H1 (cell line): Measurements from ENCODE around the gene MTERF1. TPM values are rescaled to one million over a fixed set of nuclear protein-coding genes. Genes with fewer than 3 reads are reported as not detected.

Experiments
- CTCF ChIA-PET: fragments of 300-600 bp; sonication (Branson Sonifier 250); formaldehyde crosslinking; loops from one replicate; lab custom pipeline; 2021; ENCODE audit not compliant: partially characterized antibody; lab: Charles Lee
- POLR2A ChIA-PET: fragments of 300-600 bp; sonication (Branson Sonifier 250); formaldehyde crosslinking; loops from one replicate; lab custom pipeline; 2021; ENCODE audit warnings: inconsistent platforms; ENCODE audit not compliant: partially characterized antibody; lab: Charles Lee
- DNase-seq, 2 experiments: peaks; one replicate each; pipeline versions ENCODE4 v3.0.0 to v3.0.0-alpha.2; 2010 to 2022; ENCODE audit warnings: low spot score in 2 of 2, low read depth in 1 of 2, mixed read lengths in 1 of 2
- FAIRE-seq: peaks from 2 replicates; lab custom pipeline; 2011; peaks lifted over from hg19 to GRCh38; lab: Jason Lieb, UNC
- H2AFZ ChIP-seq: 2 replicates; pipeline ENCODE4 v1.8.1; 2012; ENCODE audit warnings: low read length, inconsistent platforms
- H2AK5ac ChIP-seq: 2 replicates; pipeline ENCODE4 v1.6.1; 2013; ENCODE audit warnings: low read depth, low read length
- H2BK120ac ChIP-seq: replicated peaks from 2 replicates; pipeline ENCODE3; 2013; ENCODE audit warnings: low read depth, low read length, inconsistent platforms
- H2BK12ac ChIP-seq: 2 replicates; pipeline ENCODE4 v1.6.1; 2013; ENCODE audit warnings: low read depth, low read length
- H2BK15ac ChIP-seq: 2 replicates; pipeline ENCODE4 v1.6.1; 2013; ENCODE audit warnings: low read length
- H2BK20ac ChIP-seq: 2 replicates; pipeline ENCODE4 v1.6.1; 2013; ENCODE audit warnings: low read length
- H2BK5ac ChIP-seq: 2 replicates; pipeline ENCODE4 v1.6.1; 2013; ENCODE audit warnings: low read depth, low read length
- H3K14ac ChIP-seq: 2 replicates; pipeline ENCODE4 v1.6.1; 2013; ENCODE audit warnings: inconsistent platforms; ENCODE audit not compliant: insufficient read length
- H3K18ac ChIP-seq: 2 replicates; pipeline ENCODE4 v1.6.1; 2013; ENCODE audit warnings: low read length; ENCODE audit errors: extremely low read depth
- H3K23ac ChIP-seq: 2 replicates; pipeline ENCODE4 v1.6.1; 2013; ENCODE audit warnings: inconsistent platforms; ENCODE audit not compliant: insufficient read length
- H3K23me2 ChIP-seq: 2 replicates; pipeline ENCODE4 v1.6.1; 2013; ENCODE audit warnings: low read depth, low read length
- H3K27ac ChIP-seq: 2 replicates; pipeline ENCODE4 v1.6.1; 2011; ENCODE audit warnings: low read depth, low read length, inconsistent platforms
- H3K27me3 ChIP-seq, 4 experiments: replicated peaks in 1 of 4; 1 replicate in 1 of 4; 2 replicates in 3 of 4; pipeline versions ENCODE4 v1.6.1 to v1.8.1; 2011 to 2013; ENCODE audit warnings: low read length in 3 of 4, mild to moderate bottlenecking in 3 of 4, inconsistent platforms in 2 of 4, mixed read lengths in 2 of 4, moderate library complexity in 1 of 4; ENCODE audit not compliant: control insufficient read depth in 3 of 4, insufficient read depth in 3 of 4; ENCODE audit errors: extremely low read depth in 1 of 4
- H3K36me3 ChIP-seq, 4 experiments: 2 replicates each; pipeline versions ENCODE4 v1.6.1 to v1.8.1; 2011 to 2013; ENCODE audit warnings: mild to moderate bottlenecking in 4 of 4, low read length in 3 of 4, moderate library complexity in 2 of 4, control low read depth in 1 of 4, inconsistent platforms in 1 of 4; ENCODE audit not compliant: insufficient read depth in 4 of 4, control insufficient read depth in 2 of 4
- H3K4ac ChIP-seq: replicated peaks from 2 replicates; pipeline ENCODE3; 2013; ENCODE audit warnings: low read length, low read depth, mixed read lengths, inconsistent platforms; ENCODE audit not compliant: insufficient read length
- H3K4me1 ChIP-seq, 4 experiments: replicated peaks in 1 of 4; 1 replicate in 1 of 4; 2 replicates in 3 of 4; pipeline versions ENCODE4 v1.6.1 to v1.8.1; 2011 to 2013; ENCODE audit warnings: low read length in 3 of 4, inconsistent platforms in 2 of 4, mixed read lengths in 1 of 4; ENCODE audit not compliant: insufficient read depth in 4 of 4, control insufficient read depth in 3 of 4
- H3K4me2 ChIP-seq, 2 experiments: 2 replicates each; pipeline versions ENCODE4 v1.6.1 to v1.8.1; 2011 to 2013; ENCODE audit warnings: low read depth in 2 of 2, low read length in 2 of 2, control low read depth in 1 of 2, inconsistent platforms in 1 of 2, mild to moderate bottlenecking in 1 of 2; ENCODE audit not compliant: insufficient read depth in 1 of 2
- H3K4me3 ChIP-seq, 4 experiments: fragments of 200-600, 300-600 bp in 1 of 4; sonication (generic), shearing (Covaris generic), sonication (Bioruptor Twin) in 1 of 4; 2 replicates each; pipeline versions ENCODE4 v1.5.1 to v1.8.1; 2011 to 2016; ENCODE audit warnings: low read length in 4 of 4, low read depth in 3 of 4, control low read depth in 2 of 4, inconsistent platforms in 2 of 4, mild to moderate bottlenecking in 2 of 4, mixed read lengths in 1 of 4, moderate library complexity in 1 of 4; ENCODE audit not compliant: insufficient read depth in 2 of 4; ENCODE audit errors: extremely low read depth in 1 of 4
- H3K56ac ChIP-seq: replicated peaks from 2 replicates; pipeline ENCODE3; 2013; ENCODE audit warnings: low read depth, mild to moderate bottlenecking, mixed read lengths, low read length, inconsistent platforms; ENCODE audit not compliant: insufficient read length
- H3K79me1 ChIP-seq: 2 replicates; pipeline ENCODE4 v1.6.1; 2013; ENCODE audit warnings: low read depth, low read length, control low read depth
- H3K79me2 ChIP-seq, 2 experiments: 2 replicates each; pipeline versions ENCODE4 v1.6.1 to v1.8.1; 2012 to 2013; ENCODE audit warnings: low read length in 2 of 2, mild to moderate bottlenecking in 2 of 2, inconsistent platforms in 1 of 2; ENCODE audit not compliant: insufficient read depth in 2 of 2, control insufficient read depth in 1 of 2
- H3K9ac ChIP-seq, 4 experiments: replicated peaks in 1 of 4; 1 replicate in 1 of 4; 2 replicates in 3 of 4; pipeline versions ENCODE4 v1.6.1 to v1.8.1; 2011 to 2013; ENCODE audit warnings: low read depth in 3 of 4, low read length in 3 of 4, control low read depth in 2 of 4, mild to moderate bottlenecking in 2 of 4, moderate library complexity in 2 of 4, inconsistent platforms in 1 of 4; ENCODE audit errors: extremely low read depth in 1 of 4
- H3K9me3 ChIP-seq, 2 experiments: 2 replicates each; pipeline versions ENCODE4 v1.6.1 to v1.8.1; 2012 to 2013; ENCODE audit warnings: mild to moderate bottlenecking in 2 of 2, moderate library complexity in 2 of 2, control low read depth in 1 of 2, inconsistent platforms in 1 of 2, low read depth in 1 of 2, low read length in 1 of 2, mixed read lengths in 1 of 2; ENCODE audit not compliant: insufficient read depth in 2 of 2
- H4K20me1 ChIP-seq, 2 experiments: replicated peaks in 1 of 2; 2 replicates each; pipeline versions ENCODE3 to v1.8.1; 2011 to 2013; ENCODE audit warnings: inconsistent platforms in 2 of 2, low read length in 2 of 2, mild to moderate bottlenecking in 1 of 2; ENCODE audit not compliant: insufficient read depth in 2 of 2, control insufficient read depth in 1 of 2
- H4K5ac ChIP-seq: 2 replicates; pipeline ENCODE4 v1.6.1; 2013; ENCODE audit warnings: low read length, low read depth, mixed read lengths, inconsistent platforms; ENCODE audit not compliant: insufficient read length
- H4K8ac ChIP-seq: 2 replicates; pipeline ENCODE4 v1.8.0; 2013; ENCODE audit warnings: mild to moderate bottlenecking, moderate library complexity, low read length, inconsistent platforms; ENCODE audit not compliant: insufficient read depth; ENCODE audit errors: extremely low read depth
- H4K91ac ChIP-seq: replicated peaks from 2 replicates; pipeline ENCODE3; 2013; ENCODE audit warnings: low read length, mixed read lengths, inconsistent platforms; ENCODE audit not compliant: insufficient read length
- CEBPB ChIP-seq: IDR thresholded peaks from 2 replicates; pipeline ENCODE4 v1.6.1; 2012; ENCODE audit warnings: low read depth, low read length
- CREB1 ChIP-seq: IDR thresholded peaks from 2 replicates; pipeline ENCODE4 v1.6.1; 2012; ENCODE audit warnings: inconsistent platforms
- HDAC2 ChIP-seq, 2 experiments: fragments of 300-600 bp in 1 of 2; sonication (generic) in 1 of 2; IDR thresholded peaks; 2 replicates each; pipeline ENCODE4 v1.6.1; 2011 to 2012; ENCODE audit warnings: low read depth in 2 of 2, low read length in 2 of 2, mild to moderate bottlenecking in 2 of 2, moderate library complexity in 2 of 2, borderline replicate concordance in 1 of 2, inconsistent platforms in 1 of 2
- KDM5A ChIP-seq: fragments of 200-600 bp; IDR thresholded peaks from 2 replicates; pipeline ENCODE4 v1.7.1; 2012; ENCODE audit warnings: mild to moderate bottlenecking, low read length, inconsistent platforms, mixed read lengths
- SP1 ChIP-seq: IDR thresholded peaks from 2 replicates; pipeline ENCODE4 v1.6.1; 2011; ENCODE audit warnings: low read depth, low read length
- SRF ChIP-seq: IDR thresholded peaks from 2 replicates; pipeline ENCODE4 v1.6.1; 2011; ENCODE audit warnings: mild to moderate bottlenecking, low read depth, low read length, moderate library complexity
- YY1 ChIP-seq: IDR thresholded peaks from 2 replicates; pipeline ENCODE4 v1.6.1; 2011; ENCODE audit warnings: low read depth, mild to moderate bottlenecking, low read length
- WGBS, 2 experiments: shearing (Covaris generic) in 1 of 2; methylation state at CpG; one replicate each; pipeline versions ENCODE4 v1.1.6 to v1.1.7; 2013 to 2015; ENCODE audit warnings: low lambda C conversion rate in 2 of 2, mixed read lengths in 2 of 2, inconsistent platforms in 1 of 2, low coverage in 1 of 2, missing lambda C conversion rate in 1 of 2; ENCODE audit not compliant: insufficient replicate concordance in 2 of 2, insufficient coverage in 1 of 2, insufficient read length in 1 of 2; ENCODE audit errors: extremely low coverage in 1 of 2, missing lambda C conversion rate in 1 of 2; 5-methylcytosine and 5-hydroxymethylcytosine counted together
- polyA plus RNA-seq, 7 experiments: library from polyadenylated mRNA; depleted of rRNA in 3 of 7; stranded (reverse) in 5 of 7; unstranded in 2 of 7; fragments of >200 nt in 5 of 7; fragments of 200-250 nt in 2 of 7; gene quantifications; 1 replicate in 5 of 7; 2 replicates in 1 of 7; 4 replicates in 1 of 7; pipeline versions ENCODE4 v1.2.1 to v1.2.3, GENCODE V29; 2011 to 2013; ENCODE audit warnings: missing spikeins in 2 of 7, mixed read lengths in 2 of 7
- total RNA-seq: library from RNA; stranded (reverse); fragmentation: NEBNext Ultra II Directional; extraction: Animal tissue kit (Norgen Biotek cat#: 25700); gene quantifications from 2 replicates; pipeline ENCODE4 v1.2.1, GENCODE V29; 2021

MTERF1 gene
- total and polyA plus RNA-seq, 2 of the 8 experiments (the other 6 are each of a cell fraction or from before 2014, with no cell fraction given), result 4.5 to 12.6 TPM

- H3K27ac ChIP-seq, result no peak overlapping the region
- H3K79me1 ChIP-seq, result no peaks in the 10 kb centered on the region
- no peak overlapping the region for H2BK15ac ChIP-seq
- no peak overlapping the region for H3K9ac ChIP-seq
- DNase-seq (no peak), FAIRE-seq (no peak)
- no peak overlapping the region for H4K5ac ChIP-seq
- no peaks in the 10 kb centered on the region for H3K23me2 ChIP-seq
- no peaks in the 10 kb centered on the region for H4K20me1 ChIP-seq
- H3K27me3 ChIP-seq, result no peaks in the 10 kb centered on the region
- no peak overlapping the region for H2BK12ac ChIP-seq
- no peak overlapping the region for H2BK5ac ChIP-seq
- no peaks in the 10 kb centered on the region; a peak in 1 of 4 replicates for H3K79me2 ChIP-seq
- WGBS, 2 experiments, result 94% methylated on average over 2 of the region's 2 CpGs; no CpG with 5 or more reads in 1 of the 2 experiments
- no peaks in the 10 kb centered on the region for H3K9me3 ChIP-seq
- H2BK120ac ChIP-seq, result no peak overlapping the region
- no peak overlapping the region for H3K18ac ChIP-seq
- no peak overlapping the region for H2AK5ac ChIP-seq
- H2BK20ac ChIP-seq, result no peak overlapping the region
- ChIA-PET POLR2A (no interaction called here), CTCF (interaction anchor here (0.6 to 1.7 kb wide), 3 partner anchors 27 to 129 kb away, joined by 3 to 7 read pairs (median 4); partner anchors contain the start of gene AKAP9)
- H3K4me2 ChIP-seq, result no peak overlapping the region
- no peak overlapping the region for H3K23ac ChIP-seq
- H3K4ac ChIP-seq, result no peak overlapping the region
- H3K4me1 ChIP-seq, result no peaks in the 10 kb centered on the region
- no peak overlapping the region for H4K91ac ChIP-seq
- no peak overlapping the region for H3K4me3 ChIP-seq
- no peaks in the 10 kb centered on the region for H3K36me3 ChIP-seq
- no peak overlapping the region for H3K56ac ChIP-seq
- TF ChIP-seq CREB1, result no peak
- TF ChIP-seq KDM5A, result no peak
- TF ChIP-seq SP1, result no peak
- no peak for TF ChIP-seq HDAC2 (IDR thresholded peaks at IDR 0.05; ENCODE audit: borderline replicate concordance in 1 of 2, low read depth in 2 of 2, low read length in 2 of 2)
- no peak for TF ChIP-seq CEBPB
- TF ChIP-seq SRF, result no peak
- no peak for TF ChIP-seq YY1
- H4K8ac ChIP-seq, result no peak overlapping the region
- H2AFZ ChIP-seq, result no peak overlapping the region
- no peak overlapping the region for H3K14ac ChIP-seq
These were observed 33.1 kb upstream of the MTERF1 start for GRCh38 chr7:91913612-91914011.
